ENCODE results near the gene GCHFR.
A peak's percentile ranks its signal among the peaks of the same experiment; 100 is the strongest.

The GCHFR gene

GRCh38 chr15:40807888-40808461 is 44.1 kb downstream of the GCHFR start:
- Histone ChIP-seq H3K4me1 (ENCODE audit: control insufficient read depth, insufficient read depth, low read length) (no peaks in the 10 kb centered on the region), H3K9me3 (ENCODE audit: control insufficient read depth, insufficient read depth, low read depth, low read length) (no peaks in the 10 kb centered on the region), H3K36me3 (ENCODE audit: control insufficient read depth in 2 of 2, insufficient read depth in 1 of 2, low read length in 2 of 2) (peaks cover 0 to 27% of the 10 kb centered on the region in 2 experiments; a peak in 2 of 3 replicates), H3K4me3 (ENCODE audit: low read depth, low read length) (peak overlapping the region; percentile 68), H3K27ac (ENCODE audit: extremely low read depth, low read depth, low read length) (peak overlapping the region; percentile 29; the same call in 1 of the 2 replicates)
- TF ChIP-seq ZNF394 (tag by site-specific recombination; IDR thresholded peaks at IDR 0.05; ENCODE audit: borderline replicate concordance) (peak; percentile 43; the same call in 1 of the 2 replicates), ZFHX2 (tag by site-specific recombination; conservative IDR thresholded peaks at IDR 0.05) (no peak; the same call in 1 of the 2 replicates), ZNF398 (tag by site-specific recombination; IDR thresholded peaks at IDR 0.05) (0 out of 2 replicates have a peak, but pooled peaks have one; percentile 14)
- ChIA-PET CTCF (interaction anchor here (0.6 to 0.7 kb wide), 2 partner anchors 37 to 98 kb away, joined by 3 read pairs; no protein-coding TSS in a partner anchor), POLR2A (interaction anchor here (1.0 to 1.6 kb wide), 6 partner anchors 20 to 113 kb away, joined by 3 to 7 read pairs (median 4); partner anchors contain the start of genes C15orf62, RAD51, SPINT1 and VPS18)

GRCh38 chr15:40808861-40809450 is 45.1 kb downstream of the GCHFR start:
- Histone ChIP-seq H3K4me3 (ENCODE audit: low read depth, low read length) (no peak overlapping the region), H3K4me1 (ENCODE audit: control insufficient read depth, insufficient read depth, low read length) (no peaks in the 10 kb centered on the region), H3K27ac (ENCODE audit: extremely low read depth, low read depth, low read length) (no peak overlapping the region), H3K9me3 (ENCODE audit: control insufficient read depth, insufficient read depth, low read depth, low read length) (no peaks in the 10 kb centered on the region), H3K36me3 (ENCODE audit: control insufficient read depth in 2 of 2, insufficient read depth in 1 of 2, low read length in 2 of 2) (peaks cover 0 to 37% of the 10 kb centered on the region in 2 experiments; a peak in 2 of 3 replicates)
- CTCF ChIA-PET: no interaction called here
- POLR2A ChIA-PET: no interaction called here
- TF ChIP-seq OVOL3 (tag by site-specific recombination; IDR thresholded peaks at IDR 0.05) (no peak), ZNF544 (tag by site-specific recombination; IDR thresholded peaks at IDR 0.05) (no peak), ZNF398 (tag by site-specific recombination; IDR thresholded peaks at IDR 0.05) (no peak), TRIM28 (IDR thresholded peaks at IDR 0.05; ENCODE audit: borderline replicate concordance, low read length) (no peak), HIC1 (tag by site-specific recombination; IDR thresholded peaks at IDR 0.05) (no peak), ZNF311 (tag by site-specific recombination; IDR thresholded peaks at IDR 0.05; ENCODE audit: borderline replicate concordance) (no peak), ZNF292 (tag by site-specific recombination; IDR thresholded peaks at IDR 0.05; ENCODE audit: borderline replicate concordance, low read depth) (no peak), HOXA7 (CRISPR knock-in tag; IDR thresholded peaks at IDR 0.05; ENCODE audit: borderline replicate concordance) (no peak), ZXDB (tag by site-specific recombination; IDR thresholded peaks at IDR 0.05) (no peak), KLF17 (tag by site-specific recombination; IDR thresholded peaks at IDR 0.05) (no peak), ZNF513 (tag by site-specific recombination; IDR thresholded peaks at IDR 0.05) (no peak), ZNF280C (tag by site-specific recombination; IDR thresholded peaks at IDR 0.05) (no peak), BCL11B (tag by site-specific recombination; IDR thresholded peaks at IDR 0.05; ENCODE audit: low read depth) (no peak), ZNF16 (tag by site-specific recombination; IDR thresholded peaks at IDR 0.05; ENCODE audit: low read depth) (no peak), ZFHX2 (tag by site-specific recombination; conservative IDR thresholded peaks at IDR 0.05) (no peak), ZNF785 (tag by site-specific recombination; IDR thresholded peaks at IDR 0.05) (no peak), ZNF692 (tag by site-specific recombination; IDR thresholded peaks at IDR 0.05) (no peak), ZNF561 (tag by site-specific recombination; IDR thresholded peaks at IDR 0.05; ENCODE audit: borderline replicate concordance) (no peak)

Measured in HEK293 (cell line).